ENCODE results near the gene PVALEF.

PVALEF gene

GRCh38 chr17:81191116-81191515 lies 25.8 kb downstream of the PVALEF start:
- Histone ChIP-seq H3K4me3 (ENCODE audit: low read depth, low read length) (no peak overlapping the region), H3K4me1 (peaks cover 13% of the 10 kb centered on the region), H3K27me3 (no peaks in the 10 kb centered on the region), H3K36me3 (peaks cover 10% of the 10 kb centered on the region), H3K9me3 (no peaks in the 10 kb centered on the region)
- TF ChIP-seq, protein P1, sequence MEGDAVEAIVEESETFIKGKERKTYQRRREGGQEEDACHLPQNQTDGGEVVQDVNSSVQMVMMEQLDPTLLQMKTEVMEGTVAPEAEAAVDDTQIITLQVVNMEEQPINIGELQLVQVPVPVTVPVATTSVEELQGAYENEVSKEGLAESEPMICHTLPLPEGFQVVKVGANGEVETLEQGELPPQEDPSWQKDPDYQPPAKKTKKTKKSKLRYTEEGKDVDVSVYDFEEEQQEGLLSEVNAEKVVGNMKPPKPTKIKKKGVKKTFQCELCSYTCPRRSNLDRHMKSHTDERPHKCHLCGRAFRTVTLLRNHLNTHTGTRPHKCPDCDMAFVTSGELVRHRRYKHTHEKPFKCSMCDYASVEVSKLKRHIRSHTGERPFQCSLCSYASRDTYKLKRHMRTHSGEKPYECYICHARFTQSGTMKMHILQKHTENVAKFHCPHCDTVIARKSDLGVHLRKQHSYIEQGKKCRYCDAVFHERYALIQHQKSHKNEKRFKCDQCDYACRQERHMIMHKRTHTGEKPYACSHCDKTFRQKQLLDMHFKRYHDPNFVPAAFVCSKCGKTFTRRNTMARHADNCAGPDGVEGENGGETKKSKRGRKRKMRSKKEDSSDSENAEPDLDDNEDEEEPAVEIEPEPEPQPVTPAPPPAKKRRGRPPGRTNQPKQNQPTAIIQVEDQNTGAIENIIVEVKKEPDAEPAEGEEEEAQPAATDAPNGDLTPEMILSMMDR (IDR thresholded peaks at IDR 0.05; ENCODE audit: low read depth, low read length), result no peak
- no peak for DNase-seq

DNA sequence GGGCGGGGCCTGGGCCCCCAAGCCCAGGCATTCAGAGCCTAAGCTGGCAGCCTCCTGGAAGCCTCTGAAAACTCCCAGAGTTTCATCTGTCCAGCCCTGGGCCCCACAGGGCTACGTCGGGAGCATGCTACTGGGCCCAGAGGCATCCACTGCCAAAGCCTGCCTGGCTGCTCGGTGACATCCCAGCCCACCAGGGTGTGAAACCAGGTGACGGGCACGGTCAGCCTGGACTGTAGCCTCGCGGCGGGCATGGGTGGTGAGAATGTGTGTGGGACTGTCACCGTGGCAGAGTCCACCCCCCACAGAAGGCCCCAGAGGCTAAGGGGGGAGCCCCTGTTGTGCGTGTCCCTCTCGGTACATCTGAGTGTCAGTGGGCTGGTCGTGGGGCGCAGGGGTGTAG lies 26.3 kb downstream of the PVALEF start:
- Histone ChIP-seq H3K4me3 (ENCODE audit: low read depth, low read length) (no peak overlapping the region), H3K4me1 (peaks cover 13% of the 10 kb centered on the region), H3K27me3 (no peaks in the 10 kb centered on the region), H3K36me3 (peaks cover 10% of the 10 kb centered on the region), H3K9me3 (no peaks in the 10 kb centered on the region)
- TF ChIP-seq, protein P1 (IDR thresholded peaks at IDR 0.05; ENCODE audit: low read depth, low read length), result no peak
- peak; percentile 10 for DNase-seq

DNA sequence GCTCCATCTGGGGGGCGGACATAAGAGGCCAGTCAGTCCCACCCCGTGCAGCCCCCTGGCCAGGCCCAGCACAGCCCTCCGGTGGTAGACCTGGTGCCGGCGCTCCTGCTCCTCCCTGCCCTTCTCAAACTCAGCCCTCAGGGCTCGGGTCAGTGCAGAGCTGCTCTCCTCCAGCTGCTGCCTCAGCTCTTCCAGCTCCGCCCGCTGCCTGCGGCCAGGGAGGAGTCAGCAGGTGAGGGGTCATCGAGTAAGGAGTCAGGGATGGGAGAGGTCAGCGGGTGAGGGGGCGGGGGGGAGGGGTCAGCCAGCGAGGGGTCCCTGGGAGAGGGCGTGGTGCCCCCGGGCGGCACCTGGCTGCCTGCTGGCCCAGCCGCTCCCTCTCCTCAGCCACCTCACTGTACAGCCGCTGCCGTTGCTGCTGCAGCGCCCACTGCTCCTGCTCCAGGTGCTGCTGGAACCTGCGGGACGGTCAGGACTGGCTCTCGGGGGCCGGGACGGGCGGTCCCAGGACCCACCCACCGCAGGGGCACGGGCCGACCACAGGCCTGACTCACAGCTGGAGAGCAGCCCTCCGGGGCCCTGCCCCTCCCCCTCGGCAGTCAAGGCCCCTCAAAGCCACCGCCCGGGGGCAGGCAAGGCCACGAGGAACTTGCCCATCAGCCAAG lies 27.2 kb downstream of the PVALEF start:
- Histone ChIP-seq H3K36me3 (peaks cover 10% of the 10 kb centered on the region), H3K9me3 (no peaks in the 10 kb centered on the region), H3K4me1 (peaks cover 13% of the 10 kb centered on the region), H3K27me3 (no peaks in the 10 kb centered on the region), H3K4me3 (ENCODE audit: low read depth, low read length) (no peak overlapping the region)
- TF ChIP-seq, protein P1 (IDR thresholded peaks at IDR 0.05; ENCODE audit: low read depth, low read length), result no peak
- DNase-seq, result peak; percentile 21

DNA sequence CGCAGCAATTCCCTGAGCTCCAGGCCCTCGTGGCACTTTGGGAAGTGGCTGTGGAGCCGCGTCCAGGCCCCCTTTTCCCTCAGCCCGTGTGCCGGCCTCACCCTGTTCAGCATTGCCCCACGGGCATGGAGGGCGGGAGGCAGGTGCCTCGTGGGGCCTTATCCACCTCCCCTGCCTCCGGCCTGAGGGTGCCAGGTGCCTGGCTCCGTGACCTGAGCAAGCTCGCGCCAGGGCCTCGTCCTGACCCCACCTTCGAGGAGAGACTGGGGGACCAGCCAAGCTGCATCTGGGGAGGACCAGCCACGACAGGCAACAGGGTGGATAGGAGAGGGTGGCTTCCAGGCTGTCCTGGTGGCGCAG lies 27.7 kb downstream of the PVALEF start:
- TF ChIP-seq, protein P1 (IDR thresholded peaks at IDR 0.05; ENCODE audit: low read depth, low read length), result no peak
- peaks cover 10% of the 10 kb centered on the region for H3K36me3 ChIP-seq
- peaks cover 13% of the 10 kb centered on the region for H3K4me1 ChIP-seq
- H3K4me3 ChIP-seq (ENCODE audit: low read depth, low read length), result no peak overlapping the region
- no peaks in the 10 kb centered on the region for H3K9me3 ChIP-seq
- no peaks in the 10 kb centered on the region for H3K27me3 ChIP-seq
- peak; percentile 8 for DNase-seq

DNA sequence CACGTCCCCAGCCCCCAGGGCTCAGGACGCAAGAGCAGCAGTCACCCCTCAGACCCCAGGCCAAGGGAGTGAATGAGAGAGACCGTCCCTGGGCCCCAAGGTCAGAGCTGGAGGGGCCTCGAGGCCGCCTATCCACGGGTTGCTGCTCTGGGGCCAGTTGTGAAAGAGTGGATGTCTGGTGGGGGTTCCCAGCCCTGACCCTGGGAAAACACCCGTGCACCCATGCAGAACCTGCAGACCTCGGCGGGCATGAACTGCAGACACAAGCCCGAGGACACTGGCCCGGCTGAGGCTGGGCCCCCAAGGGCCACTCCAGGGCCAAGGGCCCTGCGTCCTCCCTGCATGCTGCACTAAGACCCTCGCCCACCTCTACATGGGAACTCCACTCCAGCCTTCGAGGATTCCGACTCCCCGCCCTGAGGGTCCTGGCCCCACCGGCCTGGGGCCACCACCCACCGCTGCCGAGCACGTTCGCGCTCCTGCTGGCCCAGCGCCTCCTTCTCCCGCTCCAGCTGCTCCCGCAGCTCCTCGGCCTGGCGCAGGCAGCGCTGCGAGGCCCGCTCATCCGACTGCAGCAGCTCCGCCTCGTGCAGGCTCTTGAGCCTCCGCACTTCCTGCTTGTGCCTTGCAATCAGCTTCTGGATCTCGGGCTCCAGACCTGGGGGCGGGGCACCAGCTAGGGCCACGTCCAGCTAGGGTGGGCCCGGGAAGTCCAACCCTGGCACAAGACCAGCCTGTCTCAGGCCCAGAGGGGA lies 28.3 kb downstream of the PVALEF start:
- Histone ChIP-seq H3K36me3 (peaks cover 10% of the 10 kb centered on the region), H3K9me3 (no peaks in the 10 kb centered on the region), H3K4me1 (peaks cover 13% of the 10 kb centered on the region), H3K4me3 (ENCODE audit: low read depth, low read length) (no peak overlapping the region), H3K27me3 (no peaks in the 10 kb centered on the region)
- TF ChIP-seq, protein P1 (IDR thresholded peaks at IDR 0.05; ENCODE audit: low read depth, low read length), result no peak
- DNase-seq, result peak; percentile 70

DNA sequence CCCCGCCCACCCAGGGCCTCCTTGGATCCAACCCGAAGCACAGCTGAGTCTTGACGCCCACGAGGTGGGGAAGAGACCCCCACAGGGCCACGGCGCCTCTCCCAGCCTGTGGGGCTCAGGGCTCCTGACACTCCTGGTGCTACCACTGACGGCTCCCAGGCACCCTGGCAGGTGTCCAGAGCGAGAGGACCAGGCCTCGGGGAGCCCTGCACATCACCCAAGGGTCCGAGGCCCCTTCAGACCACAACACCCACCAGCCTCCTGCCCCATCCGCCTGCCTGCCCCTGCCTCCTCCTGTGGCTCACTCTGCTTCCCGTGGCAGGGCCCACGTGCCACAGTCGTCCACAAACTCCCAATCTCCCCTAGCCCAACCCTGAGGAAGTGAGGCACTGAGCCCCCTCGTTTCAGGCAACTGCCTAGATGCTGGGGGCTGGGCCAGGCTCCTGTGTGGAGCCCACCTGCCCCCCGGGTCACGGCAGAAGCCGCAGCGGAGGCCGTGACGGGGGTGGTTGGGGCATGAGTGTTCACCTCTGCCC lies 29.0 kb downstream of the PVALEF start:
- Histone ChIP-seq H3K36me3 (peaks cover 16% of the 10 kb centered on the region), H3K27me3 (no peaks in the 10 kb centered on the region), H3K4me1 (peaks cover 13% of the 10 kb centered on the region), H3K9me3 (no peaks in the 10 kb centered on the region), H3K4me3 (ENCODE audit: low read depth, low read length) (no peak overlapping the region)
- TF ChIP-seq, protein P1 (IDR thresholded peaks at IDR 0.05; ENCODE audit: low read depth, low read length), result no peak
- no peak for DNase-seq
